HG03097 (cell line): ENCODE results near the gene ITIH4.

Experiments used
- ATAC-seq: cut with Tn5 transposase; IDR thresholded peaks from one replicate; pipeline ENCODE4 v1.9.1; 2021; ENCODE audit not compliant: unreplicated experiment, low FRiP score

The ITIH4 gene

GRCh38 chr3:52773361-52774065 lies 57.0 kb downstream of the ITIH4 start:
- no peak for ATAC-seq

GRCh38 chr3:52771702-52772101 lies 58.8 kb downstream of the ITIH4 start:
- no peak for ATAC-seq

GRCh38 chr3:52771334-52771681 lies 59.2 kb downstream of the ITIH4 start:
- ATAC-seq: no peak

GRCh38 chr3:52770496-52771333 lies 59.8 kb downstream of the ITIH4 start, which contains the start of gene NEK4:
Gene NEK4 (minus strand): TSS chr3:52770940. CDS start chr3:52770746, 194 bp downstream.
- peak; percentile 93 for ATAC-seq

- no peak for ATAC-seq
Observed at GRCh38 chr3:52769786-52770455, 60.6 kb downstream of the ITIH4 start.

- ATAC-seq: no peak
Observed at GRCh38 chr3:52763466-52763865, 67.0 kb downstream of the ITIH4 start.
